ENCODE measurements around the gene TLR2.
A peak's percentile ranks its signal among the peaks of the same experiment; 100 is the strongest.

TLR2 gene

GRCh38 chr4:153646261-153646660, 37.8 kb upstream of the TLR2 start:
- no peaks in the 10 kb centered on the region for H3K36me3 ChIP-seq (ENCODE audit: control insufficient read depth, insufficient read depth, low read length, severe bottlenecking)
- H3K4me3 ChIP-seq (ENCODE audit: low read length) = no peak overlapping the region
- no peaks in the 10 kb centered on the region for H3K4me1 ChIP-seq (ENCODE audit: control insufficient read depth, insufficient read depth, low read length)
- DNase-seq (ENCODE audit: low read depth) = peak; percentile 62
- no peaks in the 10 kb centered on the region for H3K27me3 ChIP-seq (replicated peaks; ENCODE audit: control insufficient read depth, insufficient read depth, low read length)
- H3K9ac ChIP-seq (ENCODE audit: low read length) = no peak overlapping the region
- H3K9me3 ChIP-seq (ENCODE audit: control insufficient read depth, low read length) = no peaks in the 10 kb centered on the region

GRCh38 chr4:153646978-153647377, 37.1 kb upstream of the TLR2 start:
- Histone ChIP-seq H3K4me1 (ENCODE audit: control insufficient read depth, insufficient read depth, low read length) (peaks cover 3% of the 10 kb centered on the region), H3K27me3 (replicated peaks; ENCODE audit: control insufficient read depth, insufficient read depth, low read length) (no peaks in the 10 kb centered on the region), H3K4me3 (ENCODE audit: low read length) (no peak overlapping the region), H3K36me3 (ENCODE audit: control insufficient read depth, insufficient read depth, low read length, severe bottlenecking) (no peaks in the 10 kb centered on the region), H3K9me3 (ENCODE audit: control insufficient read depth, low read length) (no peaks in the 10 kb centered on the region), H3K9ac (ENCODE audit: low read length) (no peak overlapping the region)
- no peak for DNase-seq (ENCODE audit: low read depth)

GRCh38 chr4:153647975-153648374, 36.1 kb upstream of the TLR2 start:
- DNase-seq (ENCODE audit: low read depth) = no peak
- H3K9me3 ChIP-seq (ENCODE audit: control insufficient read depth, low read length) = no peaks in the 10 kb centered on the region
- no peak overlapping the region for H3K9ac ChIP-seq (ENCODE audit: low read length)
- H3K27me3 ChIP-seq (replicated peaks; ENCODE audit: control insufficient read depth, insufficient read depth, low read length) = no peaks in the 10 kb centered on the region
- no peak overlapping the region for H3K4me3 ChIP-seq (ENCODE audit: low read length)
- no peaks in the 10 kb centered on the region for H3K36me3 ChIP-seq (ENCODE audit: control insufficient read depth, insufficient read depth, low read length, severe bottlenecking)
- peaks cover 5% of the 10 kb centered on the region for H3K4me1 ChIP-seq (ENCODE audit: control insufficient read depth, insufficient read depth, low read length)

GRCh38 chr4:153649572-153649991, 34.5 kb upstream of the TLR2 start:
- Histone ChIP-seq H3K9me3 (ENCODE audit: control insufficient read depth, low read length) (no peaks in the 10 kb centered on the region), H3K9ac (ENCODE audit: low read length) (no peak overlapping the region), H3K36me3 (ENCODE audit: control insufficient read depth, insufficient read depth, low read length, severe bottlenecking) (no peaks in the 10 kb centered on the region), H3K27me3 (replicated peaks; ENCODE audit: control insufficient read depth, insufficient read depth, low read length) (no peaks in the 10 kb centered on the region), H3K4me1 (ENCODE audit: control insufficient read depth, insufficient read depth, low read length) (peaks cover 5% of the 10 kb centered on the region), H3K4me3 (ENCODE audit: low read length) (no peak overlapping the region)
- DNase-seq (ENCODE audit: low read depth) = peak; percentile 43

GRCh38 chr4:153651116-153651515, 33.0 kb upstream of the TLR2 start:
- Histone ChIP-seq H3K4me3 (ENCODE audit: low read length) (no peak overlapping the region), H3K4me1 (ENCODE audit: control insufficient read depth, insufficient read depth, low read length) (peaks cover 13% of the 10 kb centered on the region), H3K9ac (ENCODE audit: low read length) (no peak overlapping the region), H3K36me3 (ENCODE audit: control insufficient read depth, insufficient read depth, low read length, severe bottlenecking) (no peaks in the 10 kb centered on the region), H3K27me3 (replicated peaks; ENCODE audit: control insufficient read depth, insufficient read depth, low read length) (no peaks in the 10 kb centered on the region), H3K9me3 (ENCODE audit: control insufficient read depth, low read length) (no peaks in the 10 kb centered on the region)
- no peak for DNase-seq (ENCODE audit: low read depth)

GRCh38 chr4:153651587-153651986, 32.5 kb upstream of the TLR2 start:
- Histone ChIP-seq H3K4me3 (ENCODE audit: low read length) (no peak overlapping the region), H3K4me1 (ENCODE audit: control insufficient read depth, insufficient read depth, low read length) (peaks cover 17% of the 10 kb centered on the region)

GRCh38 chr4:153652051-153652784, 31.9 kb upstream of the TLR2 start:
- H3K9me3 ChIP-seq (ENCODE audit: control insufficient read depth, low read length) = no peaks in the 10 kb centered on the region
- peak; percentile 18 for DNase-seq (ENCODE audit: low read depth)
- no peaks in the 10 kb centered on the region for H3K36me3 ChIP-seq (ENCODE audit: control insufficient read depth, insufficient read depth, low read length, severe bottlenecking)
- H3K27me3 ChIP-seq (replicated peaks; ENCODE audit: control insufficient read depth, insufficient read depth, low read length) = no peaks in the 10 kb centered on the region
- no peak overlapping the region for H3K4me3 ChIP-seq (ENCODE audit: low read length)
- H3K9ac ChIP-seq (ENCODE audit: low read length) = no peak overlapping the region
- H3K4me1 ChIP-seq (ENCODE audit: control insufficient read depth, insufficient read depth, low read length) = peaks cover 21% of the 10 kb centered on the region

More at GRCh38 chr4:153651587-153651986, 32.5 kb upstream of the TLR2 start:
- Histone ChIP-seq H3K27me3 (replicated peaks; ENCODE audit: control insufficient read depth, insufficient read depth, low read length) (no peaks in the 10 kb centered on the region), H3K36me3 (ENCODE audit: control insufficient read depth, insufficient read depth, low read length, severe bottlenecking) (no peaks in the 10 kb centered on the region), H3K9me3 (ENCODE audit: control insufficient read depth, low read length) (no peaks in the 10 kb centered on the region), H3K9ac (ENCODE audit: low read length) (no peak overlapping the region)
- no peak for DNase-seq (ENCODE audit: low read depth)

- DNase-seq (ENCODE audit: low read depth) = no peak
- H3K4me1 ChIP-seq (ENCODE audit: control insufficient read depth, insufficient read depth, low read length) = peaks cover 26% of the 10 kb centered on the region
- H3K9ac ChIP-seq (ENCODE audit: low read length) = no peak overlapping the region
- no peaks in the 10 kb centered on the region for H3K36me3 ChIP-seq (ENCODE audit: control insufficient read depth, insufficient read depth, low read length, severe bottlenecking)
- H3K27me3 ChIP-seq (replicated peaks; ENCODE audit: control insufficient read depth, insufficient read depth, low read length) = peaks cover 4% of the 10 kb centered on the region
- H3K4me3 ChIP-seq (ENCODE audit: low read length) = no peak overlapping the region
- no peaks in the 10 kb centered on the region for H3K9me3 ChIP-seq (ENCODE audit: control insufficient read depth, low read length)
These were observed 29.0 kb upstream of the TLR2 start for GRCh38 chr4:153655002-153655541.

GRCh38 chr4:153655928-153656327, 28.2 kb upstream of the TLR2 start:
- Histone ChIP-seq H3K36me3 (ENCODE audit: control insufficient read depth, insufficient read depth, low read length, severe bottlenecking) (no peaks in the 10 kb centered on the region), H3K27me3 (replicated peaks; ENCODE audit: control insufficient read depth, insufficient read depth, low read length) (peaks cover 4% of the 10 kb centered on the region), H3K9ac (ENCODE audit: low read length) (no peak overlapping the region), H3K9me3 (ENCODE audit: control insufficient read depth, low read length) (no peaks in the 10 kb centered on the region), H3K4me1 (ENCODE audit: control insufficient read depth, insufficient read depth, low read length) (peaks cover 29% of the 10 kb centered on the region), H3K4me3 (ENCODE audit: low read length) (no peak overlapping the region)
- DNase-seq (ENCODE audit: low read depth) = peak; percentile 79

GRCh38 chr4:153661215-153661822, 22.8 kb upstream of the TLR2 start:
- peak; percentile 91 for DNase-seq (ENCODE audit: low read depth)
- Histone ChIP-seq H3K9me3 (ENCODE audit: control insufficient read depth, low read length) (no peaks in the 10 kb centered on the region), H3K9ac (ENCODE audit: low read length) (no peak overlapping the region), H3K4me1 (ENCODE audit: control insufficient read depth, insufficient read depth, low read length) (peaks cover 27% of the 10 kb centered on the region), H3K27me3 (replicated peaks; ENCODE audit: control insufficient read depth, insufficient read depth, low read length) (peaks cover 4% of the 10 kb centered on the region), H3K36me3 (ENCODE audit: control insufficient read depth, insufficient read depth, low read length, severe bottlenecking) (no peaks in the 10 kb centered on the region), H3K4me3 (ENCODE audit: low read length) (no peak overlapping the region)

- no peaks in the 10 kb centered on the region for H3K9me3 ChIP-seq (ENCODE audit: control insufficient read depth, low read length)
- no peak overlapping the region for H3K9ac ChIP-seq (ENCODE audit: low read length)
- H3K4me1 ChIP-seq (ENCODE audit: control insufficient read depth, insufficient read depth, low read length) = peaks cover 21% of the 10 kb centered on the region
- no peaks in the 10 kb centered on the region for H3K36me3 ChIP-seq (ENCODE audit: control insufficient read depth, insufficient read depth, low read length, severe bottlenecking)
- H3K27me3 ChIP-seq (replicated peaks; ENCODE audit: control insufficient read depth, insufficient read depth, low read length) = peaks cover 4% of the 10 kb centered on the region
- no peak overlapping the region for H3K4me3 ChIP-seq (ENCODE audit: low read length)
- DNase-seq (ENCODE audit: low read depth) = no peak
These were observed 22.2 kb upstream of the TLR2 start for GRCh38 chr4:153661908-153662307.
